ENCODE measurements around the gene MNAT1.

MNAT1 gene

GRCh38 chr14:60968099-60968498, 233.5 kb downstream of the MNAT1 start:
- no peak for DNase-seq (ENCODE audit: low spot score)

GRCh38 chr14:60968671-60969070, 234.1 kb downstream of the MNAT1 start:
- no peak for DNase-seq (ENCODE audit: low spot score)

- DNase-seq (ENCODE audit: low spot score), result no peak
Measured at GRCh38 chr14:60970146-60970545, 235.6 kb downstream of the MNAT1 start.

GRCh38 chr14:60971271-60971670, 236.7 kb downstream of the MNAT1 start:
- DNase-seq (ENCODE audit: low spot score), result no peak

- no peak for DNase-seq (ENCODE audit: low spot score)
Measured at GRCh38 chr14:60972295-60972694, 237.7 kb downstream of the MNAT1 start.

GRCh38 chr14:60973070-60973469, 238.5 kb downstream of the MNAT1 start:
- DNase-seq (ENCODE audit: low spot score), result no peak

- no peak for DNase-seq (ENCODE audit: low spot score)
Measured at GRCh38 chr14:60974090-60974651, 239.6 kb downstream of the MNAT1 start.

- no peak for DNase-seq (ENCODE audit: low spot score)
Measured at GRCh38 chr14:60975551-60975950, 241.0 kb downstream of the MNAT1 start.

- no peak for DNase-seq (ENCODE audit: low spot score)
Measured at GRCh38 chr14:60977847-60978246, 243.3 kb downstream of the MNAT1 start.

GRCh38 chr14:60980811-60981632, 246.5 kb downstream of the MNAT1 start, which contains the start of the genes SLC38A6 and TRMT5:
Gene SLC38A6, plus strand, starts transcription at chr14:60981245. Its CDS starts 33 bp downstream, at chr14:60981278.
Gene TRMT5, minus strand, starts transcription at chr14:60981079. Its CDS starts 106 bp downstream, at chr14:60980973.
- peak; percentile 85 for DNase-seq (ENCODE audit: low spot score)

- DNase-seq (ENCODE audit: low spot score), result no peak
Measured at GRCh38 chr14:60981633-60982455, 247.3 kb downstream of the MNAT1 start.

- DNase-seq (ENCODE audit: low spot score), result no peak
Measured at GRCh38 chr14:60984196-60984595, 249.6 kb downstream of the MNAT1 start.

- DNase-seq (ENCODE audit: low spot score), result no peak
Measured at GRCh38 chr14:60986500-60986899, 251.9 kb downstream of the MNAT1 start.

- DNase-seq (ENCODE audit: low spot score), result no peak
Measured at GRCh38 chr14:60989599-60989998, 255.0 kb downstream of the MNAT1 start.

GRCh38 chr14:60998617-60999016, 264.1 kb downstream of the MNAT1 start:
- no peak for DNase-seq (ENCODE audit: low spot score)

- no peak for DNase-seq (ENCODE audit: low spot score)
Measured at GRCh38 chr14:60999536-60999935, 265.0 kb downstream of the MNAT1 start.

- DNase-seq (ENCODE audit: low spot score), result no peak
Measured at GRCh38 chr14:61003571-61003970, 269.0 kb downstream of the MNAT1 start.

- DNase-seq (ENCODE audit: low spot score), result no peak
Measured at GRCh38 chr14:61019537-61019936, 285.0 kb downstream of the MNAT1 start.

All from CD4-positive, alpha-beta T cell treated with Interleukin-6 at 100 ng/mL for 8 hours (primary cell).